Neural progenitor cell (in vitro differentiated cells): ENCODE results near the gene FAM216A. TPM values are rescaled to one million over a fixed set of nuclear protein-coding genes. Genes with fewer than 3 reads are reported as not detected.

Experiments used
- DNase-seq: peaks from one replicate; pipeline ENCODE4 v3.0.0-alpha.2; 2016; ENCODE audit warnings: low spot score
- H2AFZ ChIP-seq: fragments of 200-600 bp; sonication (generic); replicated peaks from 2 replicates; pipeline ENCODE4 v1.6.1; 2016; ENCODE audit warnings: antibody characterized with exemption
- H3F3A ChIP-seq: fragments of 200-600 bp; sonication (generic); 2 replicates; pipeline ENCODE4 v1.6.1; 2016; ENCODE audit warnings: antibody characterized with exemption, low read depth
- H3K27ac ChIP-seq: fragments of 200-600 bp; sonication (generic); 2 replicates; pipeline ENCODE4 v1.5.1; 2016; ENCODE audit warnings: mild to moderate bottlenecking
- H3K27me3 ChIP-seq: fragments of 200-600 bp; sonication (generic); 2 replicates; pipeline ENCODE4 v1.6.1; 2016; ENCODE audit warnings: mild to moderate bottlenecking, moderate library complexity
- H3K36me3 ChIP-seq: fragments of 200-600 bp; sonication (generic); 2 replicates; pipeline ENCODE4 v1.5.1; 2016
- H3K4me1 ChIP-seq: fragments of 200-600 bp; sonication (generic); 2 replicates; pipeline ENCODE4 v1.6.1; 2016; ENCODE audit warnings: mixed run types
- H3K4me2 ChIP-seq: fragments of 200-600 bp; sonication (generic); 2 replicates; pipeline ENCODE4 v1.6.1; 2016
- H3K4me3 ChIP-seq: fragments of 200-600 bp; sonication (generic); 2 replicates; pipeline ENCODE4 v1.5.1; 2016
- H3K79me2 ChIP-seq: fragments of 200-600 bp; sonication (generic); 2 replicates; pipeline ENCODE4 v1.6.1; 2016; ENCODE audit warnings: low read depth
- H3K9ac ChIP-seq: fragments of 200-600 bp; sonication (generic); 2 replicates; pipeline ENCODE4 v1.6.1; 2016
- H3K9me3 ChIP-seq: fragments of 200-600 bp; sonication (generic); 2 replicates; pipeline ENCODE4 v1.5.1; 2016; ENCODE audit warnings: low read depth
- H4K20me1 ChIP-seq: fragments of 200-600 bp; sonication (generic); 2 replicates; pipeline ENCODE4 v1.6.1; 2016; ENCODE audit warnings: low read depth
- H3K27ac Mint-ChIP-seq: 3 replicates; pipeline ENCODE4 v1.8.0; 2021; ENCODE audit warnings: mixed read lengths
- H3K27me3 Mint-ChIP-seq: 2 replicates; pipeline ENCODE4 v1.8.0; 2022; ENCODE audit warnings: low read depth, mild to moderate bottlenecking, inconsistent platforms, moderate library complexity, mixed read lengths; ENCODE audit not compliant: insufficient read depth
- H3K36me3 Mint-ChIP-seq: 3 replicates; pipeline ENCODE4 v1.8.0; 2021; ENCODE audit warnings: mixed read lengths
- H3K4me1 Mint-ChIP-seq: 3 replicates; pipeline ENCODE4 v1.8.0; 2021; ENCODE audit warnings: mixed read lengths
- H3K4me3 Mint-ChIP-seq: 3 replicates; pipeline ENCODE4 v1.8.0; 2021; ENCODE audit warnings: mild to moderate bottlenecking, moderate library complexity, mixed read lengths
- H3K9me3 Mint-ChIP-seq: 3 replicates; pipeline ENCODE4 v1.8.0; 2020; ENCODE audit warnings: mixed read lengths
- CTCF ChIP-seq: fragments of 200-600 bp; sonication (generic); IDR thresholded peaks from 2 replicates; pipeline ENCODE4 v1.5.1; 2017; ENCODE audit warnings: antibody characterized with exemption, mild to moderate bottlenecking
- EZH2 ChIP-seq: fragments of 200-600 bp; sonication (generic); IDR thresholded peaks from 2 replicates; pipeline ENCODE4 v1.6.1; 2017; ENCODE audit warnings: antibody characterized with exemption, mild to moderate bottlenecking, moderate library complexity
- EZH2phosphoT487 ChIP-seq: fragments of 200-600 bp; sonication (generic); IDR thresholded peaks from 2 replicates; pipeline ENCODE4 v1.6.1; 2017; ENCODE audit warnings: antibody characterized with exemption
- total RNA-seq: library from RNA; depleted of rRNA; stranded (reverse); fragments of >200 nt; gene quantifications from 2 replicates; pipeline ENCODE4 v1.2.3, GENCODE V29; 2015; ENCODE audit warnings: low replicate concordance

FAM216A gene
- total RNA-seq, 1 donor from 2014 or later, result 87.5 TPM

GRCh38 chr12:110533607-110534006 lies 65.0 kb downstream of the FAM216A start:
- Histone ChIP-seq H3K4me3 (no peak overlapping the region), H4K20me1 (peaks cover 6% of the 10 kb centered on the region), H2AFZ (no peak overlapping the region), H3K4me1 (no peaks in the 10 kb centered on the region), H3K27me3 (no peaks in the 10 kb centered on the region), H3K79me2 (no peaks in the 10 kb centered on the region), H3F3A (no peaks in the 10 kb centered on the region), H3K4me2 (no peak overlapping the region), H3K9ac (no peak overlapping the region), H3K36me3 (no peaks in the 10 kb centered on the region), H3K9me3 (no peaks in the 10 kb centered on the region), H3K27ac (no peak overlapping the region)
- Mint-ChIP-seq H3K27ac (no peak overlapping the region), H3K4me1 (no peaks in the 10 kb centered on the region), H3K36me3 (peaks cover 10% of the 10 kb centered on the region), H3K9me3 (no peaks in the 10 kb centered on the region), H3K27me3 (peaks cover 2% of the 10 kb centered on the region), H3K4me3 (no peak overlapping the region)
- no peak for DNase-seq
- TF ChIP-seq EZH2 (no peak), EZH2phosphoT487 (no peak), CTCF (no peak)

DNA sequence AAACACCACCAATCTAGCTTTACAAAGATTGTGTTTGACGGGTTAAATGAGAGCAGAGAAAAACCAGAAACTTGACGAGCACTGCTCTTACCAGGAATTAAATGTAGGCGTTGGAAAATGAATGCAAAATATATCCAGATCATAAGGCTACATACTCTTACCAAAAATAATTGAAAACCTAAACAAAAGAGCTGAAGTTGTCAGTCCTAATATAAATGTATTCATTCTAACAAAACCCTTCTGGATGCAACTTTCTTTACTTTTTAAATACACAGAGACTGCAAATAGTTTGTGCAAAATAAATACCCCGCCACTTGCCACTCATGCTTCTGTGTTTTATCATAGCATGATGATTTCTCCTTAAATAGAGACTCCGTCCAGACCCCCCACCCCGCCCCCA lies 66.2 kb downstream of the FAM216A start:
- no peaks in the 10 kb centered on the region for H3K4me1 ChIP-seq
- H3K9ac ChIP-seq, result no peak overlapping the region
- Mint-ChIP-seq H3K4me3 (no peak overlapping the region), H3K4me1 (no peaks in the 10 kb centered on the region), H3K9me3 (no peaks in the 10 kb centered on the region), H3K36me3 (peaks cover 8% of the 10 kb centered on the region), H3K27me3 (no peaks in the 10 kb centered on the region), H3K27ac (no peak overlapping the region)
- no peak overlapping the region for H3K27ac ChIP-seq
- TF ChIP-seq CTCF, result no peak
- no peak for TF ChIP-seq EZH2
- no peak for TF ChIP-seq EZH2phosphoT487
- H3K79me2 ChIP-seq, result no peaks in the 10 kb centered on the region
- H3K4me3 ChIP-seq, result no peak overlapping the region
- peaks cover 8% of the 10 kb centered on the region for H4K20me1 ChIP-seq
- H3F3A ChIP-seq, result no peaks in the 10 kb centered on the region
- no peaks in the 10 kb centered on the region for H3K36me3 ChIP-seq
- H3K4me2 ChIP-seq, result no peak overlapping the region
- H2AFZ ChIP-seq, result no peak overlapping the region
- no peak for DNase-seq
- no peaks in the 10 kb centered on the region for H3K9me3 ChIP-seq
- no peaks in the 10 kb centered on the region for H3K27me3 ChIP-seq

- TF ChIP-seq CTCF, result no peak
- no peak for TF ChIP-seq EZH2
- TF ChIP-seq EZH2phosphoT487, result no peak
- Mint-ChIP-seq H3K27me3 (no peaks in the 10 kb centered on the region), H3K4me1 (no peaks in the 10 kb centered on the region), H3K36me3 (peaks cover 9% of the 10 kb centered on the region), H3K9me3 (no peaks in the 10 kb centered on the region), H3K27ac (no peak overlapping the region), H3K4me3 (no peak overlapping the region)
- no peaks in the 10 kb centered on the region for H3K36me3 ChIP-seq
- no peak overlapping the region for H3K4me3 ChIP-seq
- H3K9me3 ChIP-seq, result no peaks in the 10 kb centered on the region
- no peaks in the 10 kb centered on the region for H3F3A ChIP-seq
- no peaks in the 10 kb centered on the region for H3K79me2 ChIP-seq
- no peaks in the 10 kb centered on the region for H3K4me1 ChIP-seq
- peaks cover 8% of the 10 kb centered on the region for H4K20me1 ChIP-seq
- no peak overlapping the region for H2AFZ ChIP-seq
- no peaks in the 10 kb centered on the region for H3K27me3 ChIP-seq
- no peak overlapping the region for H3K9ac ChIP-seq
- H3K4me2 ChIP-seq, result no peak overlapping the region
- no peak overlapping the region for H3K27ac ChIP-seq
- no peak for DNase-seq
Measured at GRCh38 chr12:110536834-110537604, 68.4 kb downstream of the FAM216A start.
